HG03558 (cell line): ENCODE results near the gene TIMM22.

Source experiments
- ATAC-seq: cut with Tn5 transposase; IDR thresholded peaks from one replicate; pipeline ENCODE4 v1.9.1; 2021; ENCODE audit warnings: moderate number of reproducible peaks; ENCODE audit not compliant: unreplicated experiment; ENCODE audit errors: extremely low read depth

Gene TIMM22

DNA sequence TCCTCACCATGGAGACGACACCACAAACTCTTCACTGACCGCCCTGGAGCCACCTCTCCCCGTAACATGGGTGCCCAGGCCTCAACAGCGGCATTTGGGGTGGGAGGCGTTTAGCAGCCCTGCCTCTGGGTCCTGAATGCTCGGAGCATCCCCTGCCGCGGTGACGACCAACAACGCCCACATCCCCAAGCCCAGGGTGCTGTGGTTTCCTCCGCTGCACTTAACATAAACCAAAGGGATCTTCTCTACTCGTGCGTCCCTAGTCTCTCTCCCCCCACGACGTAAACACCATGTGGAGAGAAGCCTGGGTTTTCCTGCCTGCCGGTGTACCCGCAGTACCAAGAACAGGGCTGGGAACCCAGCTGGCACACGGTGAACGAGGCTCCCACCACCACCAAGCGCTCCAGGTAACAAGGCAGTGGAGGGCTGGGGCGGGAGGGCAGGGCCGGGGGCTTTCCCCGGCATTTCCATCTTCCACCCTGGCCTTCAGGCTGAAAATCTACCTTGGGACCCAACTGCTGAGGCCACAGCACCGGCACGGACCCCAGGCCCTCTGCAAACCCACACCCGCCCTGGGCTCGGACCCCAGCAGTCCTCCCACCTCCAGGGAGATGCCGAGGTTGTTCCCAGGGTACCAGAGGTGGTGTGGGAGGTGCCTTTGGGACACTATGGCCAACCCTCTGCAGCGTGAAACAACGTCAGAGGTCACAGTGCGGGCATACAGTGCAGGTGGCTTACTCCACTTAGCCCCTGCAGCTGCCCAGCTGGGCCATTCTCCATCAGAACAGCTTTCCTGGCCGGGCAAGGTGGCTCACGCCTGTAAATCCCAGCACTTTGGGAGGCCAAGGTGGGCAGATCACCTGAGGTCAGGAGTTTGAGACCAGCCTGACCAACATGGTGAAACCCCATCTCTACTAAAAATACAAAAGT is 54.3 kb downstream of the TIMM22 start:
- no peak for ATAC-seq
